Uterus (tissue), 2 donors: Measurements from ENCODE around the gene POLR1E.

ENCODE experiments used
- CTCF ChIP-seq, 4 experiments: fragments of 200-600 bp in 2 of 4; fragments of 450-650 bp in 2 of 4; sonication (generic) in 2 of 4; IDR thresholded peaks; one replicate each; pipeline ENCODE4 v1.5.1; 2016 to 2019; ENCODE audit warnings: antibody characterized with exemption in 4 of 4, mild to moderate bottlenecking in 2 of 4, moderate library complexity in 1 of 4
- POLR2A ChIP-seq, 2 donors: fragments of 450-650 bp; IDR thresholded peaks; one replicate each; pipeline ENCODE4 v1.6.1; 2016; ENCODE audit warnings: antibody characterized with exemption in 2 of 2, mild to moderate bottlenecking in 1 of 2, moderate library complexity in 1 of 2

- TF ChIP-seq CTCF (IDR thresholded peaks at IDR 0.05) (no peak), POLR2A (IDR thresholded peaks at IDR 0.05) (no peak)
Measured at GRCh38 chr9:37539634-37540033, 53.9 kb downstream of the POLR1E start.
